GM19395 (cell line): Measurements from ENCODE around the gene IMPA2.
"Not testable (repeated sequence)": the region's sequence is repeated elsewhere in the genome, so short reads cannot be mapped to it uniquely, and the experiment has no call there.

ENCODE experiments used
- ATAC-seq: cut with Tn5 transposase; IDR thresholded peaks from one replicate; pipeline ENCODE4 v1.9.1; 2021; ENCODE audit warnings: mild to moderate bottlenecking, moderate library complexity; ENCODE audit not compliant: unreplicated experiment

IMPA2 gene

DNA sequence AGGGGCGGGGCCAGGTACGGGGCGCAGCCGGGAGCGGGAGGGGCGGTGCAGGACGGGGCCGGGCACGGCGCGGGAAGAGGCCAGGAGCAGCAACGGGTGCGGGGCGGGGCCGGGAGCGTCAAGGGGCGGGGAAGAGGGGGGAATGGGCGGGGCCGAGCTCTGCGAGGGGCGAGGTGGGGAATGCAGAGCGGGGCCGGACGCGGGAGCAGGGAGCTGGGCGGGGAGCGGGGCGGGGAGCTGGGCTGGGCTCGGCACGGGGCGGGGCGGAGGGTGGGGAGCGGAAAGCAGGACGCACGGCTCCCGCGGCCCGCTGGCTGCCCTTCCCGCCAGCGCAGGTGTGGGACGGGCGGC, at the start of gene IMPA2:
Gene IMPA2, plus strand, starts transcription at position 316 of the 351 bp plus-strand sequence. CDS start 163 bp downstream, outside the sequence.
- peak; percentile 25 for ATAC-seq

DNA sequence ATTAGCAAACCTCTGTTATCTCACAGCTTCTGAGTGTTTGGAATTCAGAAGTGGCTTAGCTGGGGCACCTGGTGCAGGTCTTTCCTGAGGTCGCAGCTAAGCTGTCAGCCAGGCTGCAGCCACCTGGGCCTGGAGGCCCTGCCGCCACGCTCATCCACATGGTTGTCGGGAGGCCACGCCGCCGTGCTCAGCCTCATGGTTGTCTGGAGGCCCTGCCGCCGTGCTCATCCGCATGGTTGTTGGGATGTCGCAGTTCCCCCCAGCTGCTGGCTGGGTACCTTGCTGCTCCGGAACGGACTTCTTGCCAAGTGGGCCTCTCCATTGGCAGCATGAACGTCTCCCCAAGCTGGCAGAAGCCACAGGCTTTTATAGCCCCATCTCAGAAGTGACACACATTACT, 48.9 kb upstream of the IMPA2 start:
- no peak for ATAC-seq

DNA sequence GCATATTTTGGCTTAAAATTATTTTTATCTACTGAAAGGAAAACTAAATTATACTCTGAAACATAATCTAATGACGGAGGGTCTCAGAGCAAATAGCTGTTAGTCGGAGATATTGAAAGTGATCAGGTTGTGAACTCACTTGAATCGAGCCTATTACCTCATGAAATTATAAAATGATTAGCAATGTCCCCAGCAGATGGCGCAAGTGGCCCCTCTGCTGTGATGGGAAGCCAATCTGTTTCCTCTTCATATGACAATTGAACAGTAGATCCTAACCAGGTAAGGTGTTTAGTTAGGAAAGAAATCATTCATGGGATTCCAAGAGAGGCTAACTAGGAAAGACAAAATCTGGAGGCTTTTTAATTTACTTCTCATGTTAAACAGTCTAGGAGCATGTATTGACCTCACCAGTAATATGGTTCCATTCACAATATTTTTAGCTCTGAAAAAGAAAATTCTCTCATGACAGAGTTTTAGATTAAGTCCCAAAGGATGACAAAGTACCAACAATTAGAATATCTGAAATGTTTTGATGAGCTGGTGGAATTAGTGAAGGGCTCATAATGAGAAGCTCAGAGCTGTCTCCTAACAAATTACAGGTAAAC, 43.3 kb upstream of the IMPA2 start:
- no peak for ATAC-seq

DNA sequence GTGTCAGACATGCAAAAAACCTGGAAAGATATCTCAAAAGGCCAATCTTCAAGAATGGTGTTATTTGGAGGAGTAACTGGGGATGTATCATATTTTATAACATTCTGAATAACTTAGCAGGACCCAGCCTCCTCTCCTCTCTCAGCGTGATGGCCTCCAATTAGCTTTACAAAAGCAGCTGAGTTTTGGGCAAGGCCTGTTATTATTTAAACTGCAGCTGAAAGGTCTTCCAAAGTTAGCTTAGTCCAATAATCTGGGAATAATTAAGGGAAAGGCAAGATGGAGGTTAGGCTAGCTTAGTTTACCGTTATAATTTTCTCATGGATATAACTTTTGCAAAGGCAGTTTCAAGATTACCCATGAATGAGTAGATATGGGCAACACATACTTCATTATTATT, 40.4 kb upstream of the IMPA2 start:
- ATAC-seq: no peak

DNA sequence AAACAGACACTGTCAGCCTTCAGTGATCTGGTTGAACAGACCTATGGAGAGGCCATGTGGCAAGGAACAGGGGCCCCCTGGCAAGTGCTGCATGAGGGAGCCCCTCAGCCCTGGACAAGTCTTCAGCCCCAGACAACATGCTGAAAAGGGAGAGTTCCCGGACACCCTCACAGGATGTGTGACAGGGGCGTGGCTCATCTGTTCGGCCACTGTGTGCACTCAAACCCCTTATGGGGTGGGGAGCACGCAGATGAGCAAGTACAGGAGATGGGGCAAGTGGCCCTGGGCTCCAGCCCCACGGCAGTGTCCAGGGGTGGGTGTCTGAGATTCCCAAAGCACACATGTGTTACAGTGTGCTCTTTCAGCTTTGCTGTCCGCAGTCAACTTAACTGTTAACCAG, 37.8 kb upstream of the IMPA2 start:
- no peak for ATAC-seq

DNA sequence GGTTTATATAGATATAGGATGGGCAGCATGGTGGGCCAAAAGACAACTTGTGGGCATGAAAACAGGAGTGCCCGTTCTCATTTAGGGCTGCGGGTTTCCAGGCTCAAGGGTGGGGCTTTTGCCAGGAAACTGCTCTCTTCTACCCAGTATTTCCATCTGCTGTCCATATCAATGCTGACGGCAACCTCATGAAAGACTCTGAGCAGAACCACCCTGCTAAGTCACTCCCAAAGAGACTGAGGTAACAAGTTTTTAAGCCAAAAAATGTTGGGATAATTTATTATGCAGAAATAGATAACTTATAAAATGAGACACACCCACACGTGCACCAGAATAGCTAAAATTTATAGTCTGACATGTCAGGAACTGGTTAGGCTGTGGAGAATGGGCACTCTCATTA, 37.1 kb upstream of the IMPA2 start:
- ATAC-seq: no peak

DNA sequence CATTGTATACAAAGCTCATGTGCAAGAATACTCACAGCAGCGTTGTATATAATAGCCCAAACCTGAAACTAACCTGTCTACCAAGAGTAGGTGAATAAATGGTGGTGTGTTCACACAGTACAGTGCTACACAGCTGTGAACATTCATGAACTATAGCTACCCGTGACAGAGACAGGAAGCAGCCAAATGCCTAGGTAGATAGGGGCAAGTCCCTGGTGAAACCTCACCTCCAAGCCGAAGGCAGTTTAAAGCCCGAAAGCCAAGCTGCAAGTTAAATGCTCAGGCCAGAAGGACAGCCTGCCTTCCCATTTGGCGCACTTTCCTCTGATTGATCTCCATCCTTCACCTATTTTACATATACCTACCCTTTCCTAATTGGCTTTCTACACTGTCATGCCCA, 36.5 kb upstream of the IMPA2 start:
- ATAC-seq: no peak

DNA sequence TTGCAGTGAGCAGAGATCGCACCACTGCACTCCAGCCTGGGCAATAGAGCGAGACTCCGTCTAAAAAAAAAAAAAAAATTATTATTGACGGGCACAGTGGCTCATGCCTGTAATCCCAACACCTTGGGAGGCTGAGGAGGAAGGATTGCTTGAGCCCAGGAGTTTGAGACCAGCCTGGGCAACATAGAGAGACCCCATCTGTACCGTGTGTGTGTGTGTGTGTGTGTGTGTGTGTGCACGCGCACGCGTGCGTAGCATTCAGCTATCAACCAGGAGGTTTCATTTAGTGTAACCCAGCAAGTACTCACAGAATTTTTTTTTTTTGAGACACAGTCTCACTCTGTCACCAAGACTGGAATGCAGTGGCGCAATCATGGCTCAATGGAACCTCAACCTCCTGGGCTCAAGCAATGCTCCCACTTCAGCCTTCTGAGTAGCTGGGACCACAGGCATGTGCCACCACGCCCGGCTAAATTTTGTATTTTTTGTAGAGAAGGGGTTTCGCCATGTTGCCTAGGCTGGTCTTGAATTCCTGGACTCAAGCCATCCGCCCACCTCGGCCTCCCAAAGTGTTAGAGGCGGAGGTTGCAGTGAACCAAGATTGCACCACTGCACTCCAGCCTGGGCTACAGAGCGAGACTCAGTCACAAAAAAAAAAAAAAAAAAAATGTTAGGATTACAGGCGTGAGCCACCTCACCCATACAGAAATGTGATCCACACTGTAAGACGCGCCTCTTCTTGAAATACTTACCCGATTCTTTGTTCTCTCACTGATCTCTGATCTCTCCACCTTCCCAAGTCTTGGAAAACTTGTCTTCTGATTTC, 35.3 kb upstream of the IMPA2 start:
- ATAC-seq: not testable (repeated sequence)

DNA sequence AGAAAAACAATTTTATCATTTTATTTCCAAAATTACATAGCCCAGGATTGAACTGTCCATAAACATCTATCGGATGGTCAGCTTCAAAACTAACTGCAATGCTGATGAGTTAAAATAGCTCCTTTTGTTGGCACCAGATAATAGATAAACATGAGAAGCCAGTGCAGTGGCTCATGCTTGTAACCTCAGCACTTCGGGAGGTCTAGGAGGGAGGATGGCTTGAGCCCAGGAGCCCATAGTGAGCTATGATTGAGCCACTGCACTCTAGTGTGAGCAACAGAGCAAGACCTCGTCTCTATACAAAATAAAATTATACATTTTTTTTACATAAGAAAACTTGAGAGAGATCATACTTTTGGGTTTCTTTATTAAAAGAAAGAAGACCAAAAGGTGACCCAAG, 34.6 kb upstream of the IMPA2 start:
- ATAC-seq: peak; percentile 18

DNA sequence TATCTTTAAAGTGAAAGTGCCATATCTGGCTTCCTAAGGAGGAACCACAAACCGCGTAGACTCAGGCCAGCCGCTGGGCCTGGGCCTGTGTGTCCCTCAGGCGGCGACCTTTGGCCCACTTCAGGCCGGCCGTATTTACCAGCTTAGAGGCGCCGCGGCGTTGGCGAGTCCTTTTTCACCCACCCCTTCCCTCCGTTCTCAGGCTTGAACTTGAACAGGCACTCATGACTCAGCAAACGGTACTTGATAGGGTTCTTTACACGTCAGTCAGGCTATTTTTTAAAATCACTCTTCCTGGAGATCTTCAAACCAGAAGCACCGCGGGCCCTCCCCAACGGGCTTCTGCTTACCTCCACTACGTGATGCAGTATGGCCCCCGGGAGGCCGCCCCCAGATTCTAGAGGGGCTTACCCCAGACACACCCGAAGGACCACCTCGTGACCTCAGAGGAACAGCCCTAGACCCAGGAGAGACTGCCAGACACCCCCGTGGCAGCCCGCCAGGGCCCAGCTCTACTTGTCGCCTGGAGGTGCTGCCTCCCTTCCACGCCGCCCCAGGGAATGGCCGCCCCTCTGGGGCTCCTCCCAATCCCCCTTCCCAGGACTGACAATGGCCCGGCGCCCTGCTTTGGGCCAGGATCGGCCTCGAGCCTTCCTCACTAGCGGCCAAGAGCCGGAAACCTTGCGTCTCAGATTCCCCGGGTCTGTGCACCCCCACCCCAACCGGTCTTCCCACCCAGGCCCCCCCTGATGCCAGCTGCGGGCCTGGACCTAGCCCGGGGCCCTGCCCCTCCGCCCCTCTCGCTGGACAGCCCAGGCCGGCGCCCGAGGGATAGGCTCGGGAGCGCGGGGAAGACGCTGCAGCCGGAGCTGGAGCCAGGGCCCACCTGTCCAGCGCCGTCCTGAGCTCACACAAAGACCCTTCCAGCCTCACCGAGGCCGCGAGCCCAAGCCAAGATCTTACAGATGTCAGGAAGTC, 33.8 kb upstream of the IMPA2 start:
- ATAC-seq: peak; percentile 87

DNA sequence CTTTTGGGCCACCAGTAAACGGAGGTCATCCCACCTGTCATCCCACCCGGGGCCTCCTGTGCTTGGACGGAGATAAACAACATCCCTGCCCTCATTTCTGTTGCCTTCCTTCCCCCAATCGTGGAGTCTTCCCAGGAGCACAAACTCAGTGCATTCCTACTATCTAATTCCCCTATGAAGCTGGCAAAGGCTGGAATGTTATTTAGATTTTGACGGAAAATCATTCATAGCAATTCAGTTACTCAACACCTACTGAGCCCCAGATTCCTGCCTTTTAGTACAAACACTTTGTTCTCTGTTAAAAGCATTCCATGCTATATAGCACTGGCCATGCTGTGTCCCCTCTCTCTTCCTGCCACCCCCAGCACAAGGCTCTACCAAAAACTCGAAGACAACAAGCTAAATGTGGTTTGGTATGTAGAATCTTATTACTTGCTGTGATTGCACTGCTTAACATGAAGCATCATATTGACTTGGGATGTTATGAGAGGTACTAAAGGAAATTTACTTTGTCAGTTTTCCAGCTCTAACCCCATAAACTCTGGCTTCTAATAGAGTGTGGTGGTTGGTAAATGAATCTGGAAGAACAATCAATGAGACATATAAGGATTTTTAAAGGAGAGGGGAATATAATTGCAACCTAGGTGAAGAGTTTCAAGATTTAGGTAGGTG, 32.3 kb upstream of the IMPA2 start:
- ATAC-seq: no peak

DNA sequence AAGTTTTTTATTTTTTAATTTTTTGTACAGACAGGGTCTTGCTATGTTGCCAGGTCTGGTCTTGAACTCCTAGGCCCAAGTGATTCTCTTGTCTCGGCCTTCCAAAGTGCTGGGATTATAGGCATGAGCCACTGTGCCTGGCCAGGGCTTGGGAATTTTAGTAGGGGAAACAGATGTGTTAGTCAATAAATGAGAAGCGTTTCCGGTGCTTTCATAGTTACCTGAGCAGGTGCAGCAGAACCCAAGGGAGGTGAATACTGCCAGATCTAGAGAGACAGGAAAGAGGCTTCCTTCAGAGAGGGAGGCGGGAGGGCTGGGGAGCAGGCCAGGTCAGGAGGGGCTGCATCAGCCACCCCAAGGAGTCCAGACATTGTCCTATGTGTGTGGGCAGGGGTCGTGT, 30.5 kb upstream of the IMPA2 start:
- ATAC-seq: no peak

DNA sequence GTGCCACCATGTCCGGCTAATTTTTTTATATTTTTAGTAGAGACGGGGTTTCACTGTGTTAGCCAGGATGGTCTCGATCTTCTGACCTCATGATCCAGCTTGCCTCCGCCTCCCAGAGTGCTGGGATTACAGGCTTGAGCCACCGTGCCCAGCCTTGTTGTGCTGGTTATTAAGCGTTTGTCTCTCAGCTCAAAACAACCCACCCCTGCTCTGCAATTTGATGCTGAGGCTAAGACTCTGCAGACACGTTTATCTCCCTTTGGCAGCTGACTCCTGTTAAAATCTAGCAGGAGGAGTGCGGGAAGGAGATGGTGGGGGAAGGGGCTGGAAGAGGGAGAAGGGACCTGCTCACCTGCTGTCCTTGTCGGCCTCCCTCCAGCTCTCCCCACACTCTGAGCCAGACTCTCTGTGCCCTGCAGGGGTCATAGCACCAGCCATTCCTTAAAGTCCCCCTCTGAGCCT, 29.9 kb upstream of the IMPA2 start:
- ATAC-seq: no peak

DNA sequence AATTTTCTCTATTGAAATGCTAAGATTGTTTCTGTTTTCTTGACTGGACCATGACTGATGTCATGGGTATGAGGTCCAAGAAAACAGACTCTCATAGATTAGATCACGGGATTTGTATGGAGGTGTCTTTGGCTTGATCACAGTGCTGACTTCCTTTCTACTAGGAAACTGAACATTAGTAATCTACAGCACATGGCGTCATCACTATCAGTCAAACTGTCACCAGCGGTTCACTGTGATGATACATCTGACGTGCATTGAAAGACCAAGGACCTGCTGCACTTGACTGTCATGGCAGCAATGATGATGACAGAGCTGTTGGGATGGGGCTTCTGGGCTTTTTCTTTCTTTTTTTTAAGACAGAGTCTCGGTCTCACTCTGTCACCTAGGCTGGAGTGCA, 28.2 kb upstream of the IMPA2 start:
- no peak for ATAC-seq

DNA sequence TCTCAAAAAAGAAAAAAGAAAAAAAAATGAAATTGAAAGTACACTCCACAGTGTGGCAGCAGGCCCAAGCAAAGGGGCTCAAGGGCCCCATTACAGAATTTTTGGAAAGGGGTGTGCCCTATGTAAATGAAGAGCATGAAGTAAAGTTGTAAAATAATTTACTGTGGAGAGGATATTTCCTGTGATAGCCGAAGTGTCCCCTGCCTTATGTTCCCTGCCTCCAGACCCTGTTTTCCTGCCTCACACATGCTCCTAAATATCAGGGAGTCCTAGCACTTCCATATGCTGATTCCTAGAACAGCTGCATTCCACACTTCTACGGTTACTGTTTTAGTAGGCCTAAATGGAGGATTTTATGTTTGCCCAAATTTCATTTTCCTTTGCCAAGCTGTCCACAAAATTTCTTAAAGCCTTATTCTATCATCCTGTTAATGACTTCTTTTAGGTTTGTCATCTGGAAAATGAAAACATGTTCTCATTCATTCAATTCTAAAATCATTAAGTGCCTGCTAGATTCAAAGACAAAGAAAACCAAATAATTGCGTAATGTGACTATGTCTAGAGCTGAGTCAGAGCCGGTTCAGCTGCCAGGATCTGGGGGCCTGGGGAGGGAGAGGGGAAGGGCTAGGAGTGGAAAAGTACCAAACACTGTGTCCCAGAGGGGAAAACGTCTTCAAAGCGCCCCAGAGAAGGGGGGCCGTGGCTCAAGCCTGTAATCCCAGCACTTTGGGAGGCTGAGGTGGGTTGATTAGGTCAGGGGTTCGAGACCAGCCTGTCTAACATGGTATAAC, 25.9 kb upstream of the IMPA2 start:
- ATAC-seq: no peak

DNA sequence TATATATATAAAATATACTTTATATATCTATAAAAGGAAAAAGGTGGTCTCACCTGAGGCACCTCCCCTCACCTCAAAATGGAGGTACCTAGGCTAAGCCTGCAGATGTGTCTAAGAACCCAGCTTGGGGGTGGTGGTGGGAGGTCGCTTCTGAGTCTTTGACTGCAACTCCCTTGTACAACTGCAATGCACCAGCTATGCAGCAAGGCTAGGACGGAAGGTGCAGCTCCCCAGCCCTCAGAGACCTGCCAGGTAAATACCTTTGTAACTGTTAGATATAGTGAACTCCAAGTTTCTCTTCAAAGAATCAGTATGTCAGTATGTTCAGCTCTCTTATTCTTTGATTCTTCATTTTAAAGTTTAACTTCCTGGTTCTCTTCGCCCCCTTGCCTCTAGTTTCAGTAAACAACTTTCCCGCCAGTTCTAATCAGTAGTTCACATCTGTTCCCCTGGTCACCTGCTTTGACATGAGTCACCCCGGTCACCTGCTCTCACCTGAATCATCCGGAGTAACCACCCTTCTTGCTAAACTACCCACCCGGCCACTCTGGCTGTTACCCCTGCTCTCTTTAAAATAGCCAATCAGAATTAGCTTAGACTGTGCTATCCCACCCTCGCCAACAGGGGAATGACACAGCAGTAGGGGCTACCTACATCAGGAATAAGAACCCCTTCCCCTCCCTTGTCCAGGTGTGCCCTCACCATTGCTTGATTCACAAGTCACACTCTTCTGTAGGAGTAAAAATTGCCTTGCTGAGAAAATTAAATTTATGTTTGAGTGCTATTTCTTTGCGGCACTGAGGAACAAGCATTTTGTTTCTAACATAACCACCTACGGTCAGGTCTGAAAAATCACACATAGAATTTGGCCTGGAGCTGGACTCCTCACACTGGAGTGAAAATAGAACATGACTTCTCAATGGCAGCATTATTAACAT, 24.7 kb upstream of the IMPA2 start:
- ATAC-seq: no peak

DNA sequence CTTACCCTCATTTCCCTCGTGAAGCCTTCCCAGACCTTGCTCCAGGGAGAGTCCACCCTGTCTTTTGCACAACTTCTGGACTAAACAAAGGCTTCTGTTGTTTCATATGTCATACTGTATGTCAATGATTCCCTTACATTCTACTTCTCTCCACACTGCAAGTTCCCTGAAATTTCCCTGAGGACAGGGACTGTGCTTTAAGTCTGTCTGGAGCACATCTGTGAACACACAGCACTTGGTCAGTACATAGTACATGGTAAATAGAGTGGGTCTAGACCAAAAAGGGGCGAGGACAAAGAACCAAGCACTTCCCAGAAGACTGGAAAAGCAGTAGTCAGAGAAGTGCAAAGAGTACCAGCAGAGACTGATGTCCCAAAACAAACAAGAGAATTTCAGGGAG, 23.7 kb upstream of the IMPA2 start:
- ATAC-seq: no peak

DNA sequence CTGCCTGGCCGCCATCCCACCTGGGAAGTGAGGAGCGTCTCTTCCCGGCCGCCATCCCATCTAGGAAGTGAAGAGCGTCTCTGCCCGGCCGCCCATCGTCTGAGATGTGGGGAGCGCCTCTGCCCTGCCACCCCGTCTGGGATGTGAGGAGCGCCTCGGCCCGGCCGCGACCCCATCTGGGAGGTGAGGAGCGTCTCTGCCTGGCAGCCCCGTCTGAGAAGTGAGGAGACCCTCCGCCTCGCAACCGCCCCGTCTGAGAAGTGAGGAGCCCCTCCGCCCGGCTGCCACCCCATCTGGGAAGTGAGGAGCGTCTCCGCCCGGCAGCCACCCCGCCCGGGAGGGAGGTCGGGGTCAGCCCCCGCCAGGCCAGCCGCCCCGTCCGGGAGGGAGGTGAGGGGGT, 21.7 kb upstream of the IMPA2 start:
- not testable (repeated sequence) for ATAC-seq
